LNCaP clone FGC (cell line): ENCODE data around the gene ABTB2.

Source experiments
- DNase-seq: peaks from one replicate; pipeline ENCODE4 v3.0.0-alpha.2; 2011; ENCODE audit warnings: low read depth
- H3K4me3 ChIP-seq: 2 replicates; pipeline ENCODE4 v1.5.1; 2011; ENCODE audit warnings: mild to moderate bottlenecking, low read depth, low read length, control low read depth
- TF ChIP-seq, protein P1 (sequence below): IDR thresholded peaks from 2 replicates; pipeline ENCODE4 v1.5.1; 2012; ENCODE audit warnings: mild to moderate bottlenecking; ENCODE audit not compliant: control insufficient read depth, insufficient read depth; ENCODE audit errors: extremely low read depth

The ABTB2 gene

DNA sequence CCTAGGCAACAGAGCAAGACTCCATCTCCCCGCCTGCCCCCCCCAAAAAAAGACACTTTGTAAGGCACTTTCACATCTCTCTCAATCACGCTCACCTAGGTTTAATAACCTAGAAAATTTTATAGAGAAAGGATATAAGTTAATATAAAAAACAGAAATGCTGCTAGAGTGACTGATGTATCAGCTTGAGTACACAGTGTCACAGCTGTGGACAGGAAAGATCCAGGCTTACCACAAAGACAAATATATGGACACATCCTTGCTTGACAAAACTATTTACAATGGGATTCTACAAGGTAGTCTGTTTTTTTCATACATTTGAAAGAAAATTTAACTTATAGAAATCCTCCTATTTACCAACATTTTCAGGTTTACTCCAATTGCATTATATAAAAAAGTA is 96.7 kb downstream of the ABTB2 start:
- TF ChIP-seq, protein P1, sequence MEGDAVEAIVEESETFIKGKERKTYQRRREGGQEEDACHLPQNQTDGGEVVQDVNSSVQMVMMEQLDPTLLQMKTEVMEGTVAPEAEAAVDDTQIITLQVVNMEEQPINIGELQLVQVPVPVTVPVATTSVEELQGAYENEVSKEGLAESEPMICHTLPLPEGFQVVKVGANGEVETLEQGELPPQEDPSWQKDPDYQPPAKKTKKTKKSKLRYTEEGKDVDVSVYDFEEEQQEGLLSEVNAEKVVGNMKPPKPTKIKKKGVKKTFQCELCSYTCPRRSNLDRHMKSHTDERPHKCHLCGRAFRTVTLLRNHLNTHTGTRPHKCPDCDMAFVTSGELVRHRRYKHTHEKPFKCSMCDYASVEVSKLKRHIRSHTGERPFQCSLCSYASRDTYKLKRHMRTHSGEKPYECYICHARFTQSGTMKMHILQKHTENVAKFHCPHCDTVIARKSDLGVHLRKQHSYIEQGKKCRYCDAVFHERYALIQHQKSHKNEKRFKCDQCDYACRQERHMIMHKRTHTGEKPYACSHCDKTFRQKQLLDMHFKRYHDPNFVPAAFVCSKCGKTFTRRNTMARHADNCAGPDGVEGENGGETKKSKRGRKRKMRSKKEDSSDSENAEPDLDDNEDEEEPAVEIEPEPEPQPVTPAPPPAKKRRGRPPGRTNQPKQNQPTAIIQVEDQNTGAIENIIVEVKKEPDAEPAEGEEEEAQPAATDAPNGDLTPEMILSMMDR = no peak
- no peak overlapping the region for H3K4me3 ChIP-seq
- DNase-seq = no peak

DNA sequence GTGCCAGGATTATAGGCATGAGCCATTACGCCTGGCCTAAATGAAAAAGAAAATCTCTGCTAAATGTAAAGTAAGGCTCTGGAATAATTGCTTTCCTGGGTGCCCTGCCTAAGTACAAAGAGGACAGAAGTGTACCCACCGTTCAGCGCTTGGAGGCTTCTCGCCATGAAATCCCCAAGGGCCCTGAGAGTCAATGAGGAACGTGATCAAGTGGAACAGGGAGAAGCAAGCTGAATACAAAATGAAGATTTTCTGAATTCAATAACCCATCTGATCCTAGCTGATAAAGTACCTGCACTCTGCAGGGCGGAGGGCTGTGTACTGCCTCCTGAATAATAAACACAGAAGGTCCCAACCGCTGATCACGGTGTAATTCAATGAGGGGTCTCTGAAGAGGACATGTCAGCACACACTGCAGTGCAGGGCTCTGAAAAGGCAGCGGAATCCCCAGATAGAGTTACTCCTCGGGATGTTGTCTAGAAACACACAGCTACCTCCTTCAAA is 97.7 kb downstream of the ABTB2 start:
- no peak for DNase-seq
- TF ChIP-seq, protein P1 = no peak
- no peak overlapping the region for H3K4me3 ChIP-seq

- TF ChIP-seq, protein P1 = no peak
- DNase-seq = no peak
- no peak overlapping the region for H3K4me3 ChIP-seq
Observed at GRCh38 chr11:34259087-34259486, 98.7 kb downstream of the ABTB2 start.

- no peak for DNase-seq
- no peak overlapping the region for H3K4me3 ChIP-seq
- TF ChIP-seq, protein P1 = no peak
Observed at GRCh38 chr11:34256626-34257025, 101.2 kb downstream of the ABTB2 start.

GRCh38 chr11:34256150-34256549 is 101.7 kb downstream of the ABTB2 start:
- TF ChIP-seq, protein P1 = no peak
- no peak overlapping the region for H3K4me3 ChIP-seq
- DNase-seq = no peak

- TF ChIP-seq, protein P1 = no peak
- DNase-seq = no peak
- H3K4me3 ChIP-seq = no peak overlapping the region
Observed at GRCh38 chr11:34255101-34255500, 102.7 kb downstream of the ABTB2 start.

DNA sequence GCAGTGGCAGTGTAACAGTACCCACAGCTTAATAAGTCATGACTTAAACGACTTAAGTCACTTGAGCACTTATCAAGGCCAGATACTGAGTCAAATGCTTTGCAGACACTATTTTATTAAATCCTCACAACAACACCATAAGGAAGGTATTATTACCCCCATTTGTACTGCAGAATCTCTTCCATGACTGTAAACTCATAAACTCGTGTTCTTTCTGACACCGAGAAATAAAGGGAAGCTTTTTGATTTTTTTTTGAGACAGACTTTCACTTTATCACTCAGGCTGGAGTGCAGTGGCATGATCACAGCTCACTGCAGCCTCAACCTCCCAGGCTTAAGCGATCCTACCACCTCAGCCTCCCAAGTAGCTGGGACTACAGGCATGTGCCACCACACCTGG is 103.8 kb downstream of the ABTB2 start:
- H3K4me3 ChIP-seq = no peak overlapping the region
- no peak for DNase-seq
- TF ChIP-seq, protein P1 = no peak
